ENCODE results near the gene NT5C3A. TPM values are rescaled to one million over a fixed set of nuclear protein-coding genes. Genes with fewer than 3 reads are reported as not detected.

The NT5C3A gene
- total and polyA plus RNA-seq, 9 of the 15 experiments (the other 6 are each of a cell fraction or from before 2014, with no cell fraction given) = 18.6 to 60.1 (median 40.0) TPM

DNA sequence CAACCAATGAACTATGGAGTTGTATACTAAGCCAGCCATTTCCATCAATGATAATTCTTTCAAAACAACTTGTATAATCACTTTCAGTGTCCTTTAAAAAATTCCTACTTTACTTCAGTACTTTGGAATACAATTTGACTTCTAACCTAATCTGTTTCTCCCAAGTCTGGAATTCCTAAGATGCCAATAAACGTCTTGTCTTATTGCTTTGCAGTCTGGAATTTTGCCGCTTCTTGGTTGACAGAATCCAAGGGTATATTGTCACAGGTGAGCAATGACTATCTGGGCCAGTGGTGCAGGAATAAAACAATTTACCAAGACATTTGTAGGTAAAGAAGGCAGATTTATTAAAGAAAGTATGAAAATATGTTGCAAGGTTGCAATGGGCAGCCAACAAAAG lies 24.8 kb upstream of the NT5C3A start:
- Histone ChIP-seq H3K4me3 (no peak overlapping the region), H3K36me3 (ENCODE audit: control insufficient read depth, insufficient read depth, low read length) (no peaks in the 10 kb centered on the region), H3K27ac (ENCODE audit: extremely low read depth, low read depth, low read length) (no peak overlapping the region), H3K9me3 (replicated peaks; ENCODE audit: control insufficient read depth, insufficient read depth, low read depth, low read length) (no peaks in the 10 kb centered on the region), H3K4me1 (replicated peaks in 1 of 2; ENCODE audit: control insufficient read depth in 2 of 2, insufficient read depth in 2 of 2, low read length in 2 of 2) (peaks cover 0 to 12% of the 10 kb centered on the region in 2 experiments; a peak in 3 of 5 replicates), H3K9ac (ENCODE audit: insufficient read depth in 1 of 2, low read depth in 2 of 2, low read length in 2 of 2) (no peak overlapping the region), H3K27me3 (ENCODE audit: control insufficient read depth in 2 of 2, insufficient read depth in 2 of 2, low read length in 2 of 2) (no peaks in the 10 kb centered on the region), H4K20me1 (replicated peaks; ENCODE audit: control insufficient read depth, insufficient read depth, low read length) (no peaks in the 10 kb centered on the region), H2AFZ (ENCODE audit: low read depth, low read length) (no peak overlapping the region), H3K4me2 (ENCODE audit: insufficient read depth, low read length) (no peak overlapping the region), H3K9me1 (ENCODE audit: control insufficient read depth, insufficient read depth, low read length) (no peaks in the 10 kb centered on the region), H3K79me2 (ENCODE audit: control insufficient read depth, insufficient read depth, low read length) (no peaks in the 10 kb centered on the region)
- ATAC-seq = no peak
- WGBS (ENCODE audit: insufficient coverage, low coverage, missing lambda C conversion rate) = 3% methylated on average over 2 of the region's 2 CpGs
- BruUV-seq (replicated peaks) = no TSS peak
- DNase-seq (ENCODE audit: extremely low read depth in 1 of 4, low spot score in 3 of 4) = no peak
- intact Hi-C loops (cut with micrococcal nuclease) (no loop called here), in situ Hi-C loops (cut with MboI) (no loop called here)
- ChIA-PET CTCF (ENCODE audit: low intra/inter-chr PET ratio) (no interaction called here), POLR2A (no interaction called here)
- TF ChIP-seq SMAD1 (IDR thresholded peaks at IDR 0.05; ENCODE audit: low read depth, low read length, partially characterized antibody) (no peak), CEBPG (CRISPR knock-in tag; IDR thresholded peaks at IDR 0.05) (no peak), CEBPG (tag; conservative IDR thresholded peaks at IDR 0.05 in 1 of 2, IDR thresholded peaks at IDR 0.05 in 1 of 2) (no peak), ZBTB8A (IDR thresholded peaks at IDR 0.05; ENCODE audit: partially characterized antibody) (no peak), ETS1 (conservative IDR thresholded peaks at IDR 0.05; ENCODE audit: control insufficient read depth, low read depth, low read length) (no peak), RFX7 (CRISPR knock-in tag; IDR thresholded peaks at IDR 0.05) (no peak), ZNF785 (CRISPR knock-in tag; IDR thresholded peaks at IDR 0.05) (no peak), VEZF1 (CRISPR knock-in tag; IDR thresholded peaks at IDR 0.05) (no peak), CXXC5 (CRISPR knock-in tag; IDR thresholded peaks at IDR 0.05) (no peak), MEF2A (IDR thresholded peaks at IDR 0.05; ENCODE audit: control insufficient read depth, low read depth, low read length) (no peak)
- TF ChIP-seq, protein P1, sequence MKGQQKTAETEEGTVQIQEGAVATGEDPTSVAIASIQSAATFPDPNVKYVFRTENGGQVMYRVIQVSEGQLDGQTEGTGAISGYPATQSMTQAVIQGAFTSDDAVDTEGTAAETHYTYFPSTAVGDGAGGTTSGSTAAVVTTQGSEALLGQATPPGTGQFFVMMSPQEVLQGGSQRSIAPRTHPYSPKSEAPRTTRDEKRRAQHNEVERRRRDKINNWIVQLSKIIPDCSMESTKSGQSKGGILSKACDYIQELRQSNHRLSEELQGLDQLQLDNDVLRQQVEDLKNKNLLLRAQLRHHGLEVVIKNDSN (CRISPR knock-in tag; IDR thresholded peaks at IDR 0.05) = no peak
- TF ChIP-seq, protein P2, sequence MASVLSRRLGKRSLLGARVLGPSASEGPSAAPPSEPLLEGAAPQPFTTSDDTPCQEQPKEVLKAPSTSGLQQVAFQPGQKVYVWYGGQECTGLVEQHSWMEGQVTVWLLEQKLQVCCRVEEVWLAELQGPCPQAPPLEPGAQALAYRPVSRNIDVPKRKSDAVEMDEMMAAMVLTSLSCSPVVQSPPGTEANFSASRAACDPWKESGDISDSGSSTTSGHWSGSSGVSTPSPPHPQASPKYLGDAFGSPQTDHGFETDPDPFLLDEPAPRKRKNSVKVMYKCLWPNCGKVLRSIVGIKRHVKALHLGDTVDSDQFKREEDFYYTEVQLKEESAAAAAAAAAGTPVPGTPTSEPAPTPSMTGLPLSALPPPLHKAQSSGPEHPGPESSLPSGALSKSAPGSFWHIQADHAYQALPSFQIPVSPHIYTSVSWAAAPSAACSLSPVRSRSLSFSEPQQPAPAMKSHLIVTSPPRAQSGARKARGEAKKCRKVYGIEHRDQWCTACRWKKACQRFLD (CRISPR knock-in tag; IDR thresholded peaks at IDR 0.05) = no peak
- FAIRE-seq = no peak
